Measurements from ENCODE around the gene TTYH3.
"Not testable (repeated sequence)": the region's sequence is repeated elsewhere in the genome, so short reads cannot be mapped to it uniquely, and the experiment has no call there.

TTYH3 gene

DNA sequence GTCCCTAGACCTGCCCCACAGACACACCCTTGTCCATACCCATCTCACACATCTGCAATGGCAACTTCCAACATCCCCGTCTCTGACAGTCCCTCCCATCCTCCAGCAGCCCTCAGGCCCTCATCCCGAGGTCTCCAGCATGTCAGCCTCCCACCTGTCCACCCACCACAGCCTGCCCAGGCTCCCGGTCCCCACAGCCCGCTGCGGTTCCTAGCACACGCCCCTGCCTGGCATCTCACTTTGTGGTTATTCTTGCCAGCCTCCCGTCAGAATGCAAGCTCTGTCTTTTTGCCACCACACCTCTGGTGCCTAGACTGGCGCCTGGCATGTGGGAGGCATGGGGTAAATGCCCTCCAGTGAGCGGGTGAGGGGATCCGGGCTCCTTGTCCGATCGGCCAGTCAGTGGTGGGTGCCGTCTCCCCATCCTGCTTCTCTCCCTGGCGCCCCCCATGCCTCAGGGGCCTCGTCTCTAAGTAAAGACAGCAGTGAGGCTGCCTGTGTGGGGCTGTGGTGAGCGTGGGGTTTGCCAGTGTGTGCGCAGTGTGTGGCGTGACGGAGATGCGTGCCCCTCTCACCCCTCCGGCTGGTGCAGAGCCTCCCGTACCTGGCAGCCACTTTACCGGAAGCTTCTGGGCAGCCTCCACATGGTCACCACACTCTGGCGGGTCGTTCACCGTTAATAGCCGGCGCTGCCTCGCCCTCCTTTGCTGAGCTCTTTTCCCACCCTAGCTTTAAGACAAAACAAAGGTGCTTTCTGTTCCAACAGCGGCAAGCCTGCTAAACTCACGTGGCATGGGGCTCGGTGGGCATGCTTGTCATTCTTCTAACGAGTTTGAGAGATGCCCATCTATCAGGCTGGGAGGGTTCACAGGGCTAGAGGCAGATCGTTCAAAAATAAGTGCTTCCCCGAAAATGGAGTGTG lies 28.5 kb upstream of the TTYH3 start:
- no peak for DNase-seq

- no peak for DNase-seq
These were observed 27.1 kb upstream of the TTYH3 start for GRCh38 chr7:2604608-2605174.

- DNase-seq, result no peak
These were observed 25.9 kb upstream of the TTYH3 start for GRCh38 chr7:2605608-2606538.

DNA sequence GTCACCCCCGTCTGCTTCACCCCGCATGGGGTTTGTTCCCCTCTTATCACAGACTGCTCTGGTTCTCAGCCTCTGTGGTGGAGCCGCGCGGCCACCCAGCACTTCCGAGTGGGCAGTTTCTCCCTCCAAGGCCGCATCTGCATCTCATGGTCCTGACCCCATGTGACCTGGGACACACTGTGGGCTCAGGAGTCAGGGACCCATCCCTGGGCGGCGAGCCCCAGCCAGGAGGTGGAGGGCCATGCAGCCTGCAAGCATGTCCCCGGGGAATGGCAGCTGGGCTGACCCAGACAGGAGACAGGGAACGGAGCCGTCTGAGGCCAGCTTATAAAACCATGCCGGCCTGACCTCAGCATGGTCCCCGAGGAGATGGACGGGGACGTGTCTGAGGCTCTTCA lies 25.2 kb upstream of the TTYH3 start:
- DNase-seq, result no peak

- DNase-seq, result no peak
These were observed 24.5 kb upstream of the TTYH3 start for GRCh38 chr7:2607122-2607922.

DNA sequence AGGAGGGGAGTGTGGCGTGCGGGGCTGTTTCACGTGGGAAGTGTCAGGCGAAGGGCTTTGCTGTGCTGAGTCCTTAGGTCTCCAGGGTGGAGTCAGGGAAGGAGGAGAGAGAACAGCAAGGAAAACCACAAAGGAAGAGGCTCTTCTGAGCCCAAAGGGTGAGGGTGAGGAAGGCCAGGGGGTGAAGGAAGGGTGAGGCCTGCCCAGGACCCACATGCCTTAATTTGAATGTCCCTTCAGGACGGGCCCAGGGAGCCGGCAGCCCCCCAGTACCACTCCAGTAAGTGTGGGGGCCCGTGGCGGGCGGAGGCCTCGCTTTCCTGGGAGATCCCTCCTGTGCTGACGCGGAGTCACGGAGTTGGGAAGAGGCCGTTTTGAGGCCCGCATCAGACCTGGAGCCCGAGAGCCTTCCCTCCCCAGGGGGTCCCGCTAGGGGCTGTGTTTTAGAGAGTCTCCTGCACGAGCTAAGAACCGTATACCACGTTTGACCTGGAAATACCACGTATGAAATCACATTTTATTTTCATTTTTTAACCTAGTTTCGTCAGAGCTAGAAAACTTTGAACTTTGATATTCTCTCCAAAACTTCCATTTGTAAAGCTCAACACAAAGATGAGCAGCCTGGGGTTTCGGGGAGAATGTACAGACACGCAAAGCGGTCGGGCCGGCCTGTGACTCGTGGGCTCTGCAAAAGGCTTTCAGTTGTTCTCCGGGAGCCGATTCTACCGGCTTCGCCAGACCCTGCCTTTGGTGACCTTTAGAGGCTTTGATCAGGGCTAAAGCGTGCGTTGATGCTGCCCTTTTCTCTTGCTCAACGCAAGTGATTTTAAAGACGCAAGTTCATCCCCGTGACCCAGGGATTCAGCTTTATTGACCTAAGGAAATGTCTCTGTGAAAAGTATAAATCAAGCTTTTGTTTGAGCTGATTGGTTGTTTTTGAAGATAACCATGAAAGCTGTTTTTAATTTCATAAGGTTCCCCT lies 23.6 kb upstream of the TTYH3 start:
- DNase-seq, result no peak

GRCh38 chr7:2608921-2609411 lies 22.8 kb upstream of the TTYH3 start:
- peak; percentile 71 to 73 for DNase-seq

DNA sequence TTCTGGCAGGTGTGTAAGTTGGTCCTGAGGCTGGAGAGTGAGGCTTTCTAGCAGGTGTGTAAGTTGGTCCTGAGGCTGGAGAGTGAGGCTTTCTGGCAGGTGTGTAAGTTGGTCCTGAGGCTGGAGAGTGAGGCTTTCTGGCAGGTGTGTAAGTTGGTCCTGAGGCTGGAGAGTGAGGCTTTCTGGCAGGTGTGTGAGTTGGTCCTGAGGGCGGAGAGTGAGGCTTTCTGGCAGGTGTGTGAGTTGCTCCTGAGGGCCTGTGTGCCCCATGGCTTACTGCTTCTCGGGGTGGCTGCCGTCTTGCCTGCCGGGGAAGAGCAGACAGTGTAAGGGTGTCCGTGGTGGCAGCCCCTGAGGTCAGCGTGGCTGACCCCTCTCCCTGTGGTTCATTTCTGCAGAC lies 22.1 kb upstream of the TTYH3 start:
- DNase-seq, result not testable (repeated sequence)

DNA sequence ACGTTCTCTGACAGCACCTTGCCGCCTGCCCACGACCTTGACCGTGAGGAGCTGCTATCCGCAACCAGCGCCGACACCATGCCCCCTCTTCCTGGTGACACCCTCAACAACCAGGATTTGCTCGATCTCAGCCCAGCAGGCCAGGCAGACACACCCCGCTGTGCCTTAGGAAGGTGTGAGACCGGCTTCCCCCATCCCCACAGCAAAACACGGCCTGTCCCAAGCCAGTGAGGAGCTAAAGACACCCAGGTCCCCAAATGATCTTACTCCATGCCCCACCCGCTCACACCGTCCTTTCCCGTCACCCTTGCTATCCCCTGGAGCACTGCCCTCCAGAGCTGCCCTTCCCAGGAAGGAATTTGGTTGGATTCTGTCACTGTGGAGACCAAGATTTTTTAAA lies 21.3 kb upstream of the TTYH3 start:
- no peak for DNase-seq

GRCh38 chr7:2610898-2611297 lies 20.9 kb upstream of the TTYH3 start:
- DNase-seq, result no peak

- DNase-seq, result no peak
These were observed 20.4 kb upstream of the TTYH3 start for GRCh38 chr7:2611401-2611800.

DNA sequence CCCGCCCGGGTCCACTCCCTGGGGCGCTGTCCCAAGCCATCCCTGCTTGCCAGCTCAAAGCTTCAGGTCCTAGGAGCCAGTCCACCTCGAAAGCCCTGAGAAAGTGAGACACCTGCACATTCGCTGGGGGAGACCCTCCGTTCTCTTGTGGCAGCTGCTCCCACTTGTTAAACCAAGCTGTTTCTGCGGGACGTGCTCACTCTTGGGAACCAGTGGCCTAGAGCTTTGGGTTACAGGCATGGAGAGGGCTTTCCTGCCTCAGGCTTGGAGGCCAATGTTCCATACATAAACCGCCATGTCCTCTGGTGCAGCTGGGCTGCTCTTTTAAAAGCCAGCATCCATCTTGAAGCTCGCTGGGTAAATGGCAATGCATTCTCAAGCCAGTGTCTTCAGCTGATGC lies 19.9 kb upstream of the TTYH3 start:
- DNase-seq, result no peak

DNA sequence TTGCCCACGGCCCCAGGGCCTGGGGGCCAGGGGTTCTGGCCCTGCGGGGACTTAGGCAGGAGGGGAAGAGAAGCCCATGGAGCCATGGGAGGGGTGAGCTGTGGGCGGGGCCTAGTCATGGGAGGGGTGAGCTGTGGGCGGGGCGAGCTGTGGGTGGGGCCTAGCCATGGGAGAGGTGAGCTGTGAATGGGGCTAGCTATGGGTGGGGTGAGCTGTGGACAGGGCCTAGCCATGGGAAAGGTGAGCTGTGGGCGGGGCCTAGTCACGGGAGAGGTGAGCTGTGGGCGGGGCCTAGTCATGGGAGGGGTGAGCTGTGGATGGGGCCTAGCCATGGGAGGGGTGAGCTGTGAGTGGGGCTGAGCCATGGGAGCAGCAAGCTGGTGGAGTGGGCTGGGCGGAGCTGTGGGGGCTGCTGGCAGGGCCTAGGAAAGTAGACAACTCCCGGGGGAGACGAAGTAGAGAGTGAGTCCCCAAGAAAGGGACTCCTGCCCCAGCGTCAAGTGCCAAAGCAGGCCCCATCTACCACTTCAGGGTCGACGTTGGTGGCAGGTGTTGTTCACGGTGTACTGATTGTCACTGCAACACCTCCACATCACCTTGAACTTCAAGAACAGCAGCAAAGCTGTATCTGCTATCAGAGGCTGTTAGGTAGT lies 19.2 kb upstream of the TTYH3 start:
- no peak for DNase-seq

DNA sequence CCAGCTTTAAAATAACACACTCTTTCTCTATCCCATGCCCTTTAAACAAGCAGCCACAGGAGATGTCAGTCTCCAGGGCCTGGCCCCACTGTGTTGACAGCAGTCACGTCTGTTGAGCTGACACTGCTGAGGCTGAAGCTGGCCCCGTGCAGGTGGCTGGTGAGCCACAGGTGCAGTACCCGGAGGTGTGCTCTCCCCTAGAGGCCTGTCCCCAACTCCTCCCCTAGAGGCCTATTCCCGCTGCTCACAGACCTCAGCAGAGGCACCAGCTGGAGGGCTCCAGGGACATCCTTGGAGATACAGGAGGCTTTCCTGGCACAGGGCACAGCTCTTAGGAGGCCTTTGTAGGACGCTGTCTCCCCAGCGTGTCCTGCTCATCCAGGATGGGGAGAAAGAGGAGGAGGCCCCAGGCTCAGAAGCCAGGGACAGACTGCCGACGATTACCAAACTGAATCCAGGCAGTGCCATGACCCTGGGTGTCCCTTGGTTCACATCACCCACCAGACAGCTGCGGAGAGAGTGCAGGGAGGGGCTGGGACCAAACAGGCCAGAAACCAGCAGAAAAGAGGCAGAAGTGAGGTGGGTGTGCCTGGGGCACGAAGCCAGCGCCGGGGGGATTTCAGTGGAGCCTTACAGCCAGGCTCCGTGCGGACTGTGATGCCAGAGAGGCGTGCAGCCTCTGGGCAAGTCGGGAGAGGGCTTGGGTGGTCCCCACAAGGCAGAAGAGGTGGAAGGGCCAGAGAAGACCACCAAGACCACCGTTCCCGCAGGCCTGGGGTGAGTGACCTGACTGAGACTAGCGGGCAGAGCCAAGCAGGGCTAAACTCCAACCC lies 18.5 kb upstream of the TTYH3 start:
- DNase-seq, result no peak

DNA sequence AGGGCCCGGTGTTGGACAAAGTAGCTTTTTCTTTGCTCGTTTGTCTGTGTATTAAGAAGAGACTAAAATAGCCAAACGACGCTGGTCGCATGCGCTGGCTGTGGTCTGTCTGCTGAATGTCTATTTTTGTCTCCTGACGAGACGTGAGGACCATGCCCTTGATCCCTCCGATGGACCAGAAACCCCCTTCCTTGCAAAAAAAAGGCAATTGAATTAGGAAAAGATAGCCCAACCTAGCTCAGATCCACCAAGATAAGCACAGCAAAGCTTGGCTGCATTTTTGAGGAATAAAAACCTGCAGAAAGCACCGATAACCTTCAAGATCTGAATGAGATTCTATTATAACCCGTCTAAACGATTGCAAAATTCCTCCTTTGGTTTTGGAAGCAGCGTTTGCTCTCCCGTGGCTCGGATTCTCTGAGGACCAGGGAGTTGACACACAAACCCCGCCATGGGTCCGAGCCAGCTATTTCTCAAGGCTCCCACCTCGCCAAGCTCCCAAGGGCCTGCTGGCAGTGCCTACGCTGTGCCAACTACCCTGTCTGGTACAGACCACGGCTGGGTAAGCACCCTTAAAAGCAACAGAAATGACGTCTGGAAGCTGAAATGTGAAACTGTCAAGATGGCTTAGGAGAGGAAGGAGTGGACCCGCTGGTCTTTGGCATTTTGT lies 17.7 kb upstream of the TTYH3 start:
- DNase-seq, result no peak

GRCh38 chr7:2614631-2615330 lies 17.0 kb upstream of the TTYH3 start:
- DNase-seq, result no peak

GRCh38 chr7:2616387-2617324 lies 15.1 kb upstream of the TTYH3 start:
- DNase-seq, result no peak

Measured in Kasumi-1 (cell line).